Activated CD8-positive, alpha-beta memory T cell treated with anti-CD3 and anti-CD28 coated beads for 1 hour (primary cell): ENCODE results near the gene TRIM24.
"Not testable (repeated sequence)": the region's sequence is repeated elsewhere in the genome, so short reads cannot be mapped to it uniquely, and the experiment has no call there.

Source experiments
- DNase-seq, 2 donors: peaks; one replicate each; pipeline ENCODE4 v3.0.0-alpha.2; 2020; ENCODE audit warnings: low read depth in 1 of 2; ENCODE audit errors: extremely low read depth in 1 of 2

TRIM24 gene

DNA sequence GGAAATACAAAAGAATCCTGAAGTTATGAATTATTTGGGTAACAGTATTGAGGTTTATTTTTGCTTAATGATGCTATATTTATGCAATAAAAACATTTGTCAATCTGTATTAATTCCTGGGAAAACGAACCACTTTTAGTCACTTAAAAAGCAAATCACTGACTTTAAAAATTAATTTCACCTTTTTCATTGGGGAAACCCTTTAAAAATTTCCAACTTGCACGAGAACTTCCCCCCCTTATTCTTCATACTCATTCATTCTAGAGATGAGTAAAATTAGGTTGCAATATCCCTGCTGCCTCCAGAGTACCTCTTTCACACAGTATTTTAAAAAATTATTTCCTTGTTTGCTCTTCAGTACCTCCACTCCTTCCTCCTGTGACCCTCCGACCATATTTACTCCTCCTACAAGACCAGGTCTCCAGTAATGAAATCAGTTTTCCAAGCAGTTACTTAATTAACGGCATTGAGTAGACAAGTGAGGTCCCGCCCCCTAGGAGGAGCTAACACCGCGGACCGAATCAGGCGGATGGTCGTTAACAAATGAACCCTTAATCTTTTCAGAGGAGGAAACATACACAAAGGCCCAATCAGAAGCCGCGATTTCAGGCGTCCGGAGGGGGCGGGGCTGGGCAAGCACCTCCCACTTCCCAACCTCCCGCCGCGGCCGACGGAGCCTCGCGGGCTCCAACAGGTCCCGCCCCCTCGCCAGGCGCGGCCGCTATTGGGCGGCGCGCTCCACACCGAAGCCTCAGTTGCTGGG lies 465 bp upstream of the TRIM24 start:
- DNase-seq, result peak; percentile 93 to 95

GRCh38 chr7:138460649-138461607 lies 869 bp downstream of the TRIM24 start:
- DNase-seq, result peak; percentile 7 to 49

- not testable (repeated sequence) for DNase-seq
Measured at GRCh38 chr7:138463291-138463618, 3.2 kb downstream of the TRIM24 start.

DNA sequence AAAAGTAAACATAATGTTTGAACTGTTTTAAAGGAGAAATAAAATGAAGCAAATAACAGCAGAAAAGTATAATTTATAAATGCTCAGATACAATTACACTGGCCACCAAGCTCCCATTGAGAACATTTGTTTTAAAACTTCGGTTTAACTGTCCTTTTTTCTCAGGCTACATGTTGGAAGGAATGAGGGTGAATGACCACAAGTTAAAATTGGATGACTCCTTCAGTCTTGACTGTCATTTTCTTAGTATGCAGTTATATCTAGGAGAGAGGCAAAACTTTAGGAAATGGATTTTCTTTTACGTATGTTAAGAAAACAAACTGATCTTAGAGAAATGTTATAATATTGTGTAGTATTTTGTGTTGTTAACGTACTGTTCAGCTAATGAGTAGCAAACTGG lies 5.0 kb downstream of the TRIM24 start:
- no peak for DNase-seq

DNA sequence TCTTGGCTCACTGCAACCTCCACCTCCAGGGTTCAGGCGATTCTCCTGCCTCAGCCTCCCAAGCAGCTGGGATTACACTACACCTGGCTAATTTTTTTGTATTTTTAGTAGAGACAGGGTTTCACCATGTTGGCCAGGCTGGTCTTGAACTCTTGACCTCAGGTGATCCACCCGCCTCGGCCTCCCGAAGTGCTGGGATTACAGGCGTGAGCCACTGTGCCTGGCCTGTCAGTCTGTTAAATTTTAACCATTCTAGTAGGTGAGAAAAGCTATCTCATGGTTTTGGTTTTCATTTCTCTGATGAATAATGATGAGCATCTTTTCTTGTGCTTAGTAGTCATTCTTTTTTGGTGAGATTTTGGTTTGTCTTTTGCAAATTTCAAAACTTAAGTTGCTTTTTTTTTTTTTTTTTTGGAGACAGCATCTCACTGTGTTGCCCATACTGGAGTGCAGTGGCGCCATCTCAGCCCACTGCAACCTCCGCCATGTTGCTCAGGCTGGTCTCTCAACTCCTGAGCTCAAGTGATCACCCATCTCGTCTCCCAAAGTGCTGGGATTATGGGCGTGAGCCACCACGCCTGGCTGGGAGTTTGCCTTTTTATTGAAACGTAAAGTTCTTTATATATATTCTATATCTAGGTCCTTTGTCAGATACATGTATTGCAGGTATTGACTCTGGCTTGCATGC lies 6.2 kb downstream of the TRIM24 start:
- not testable (repeated sequence) for DNase-seq

DNA sequence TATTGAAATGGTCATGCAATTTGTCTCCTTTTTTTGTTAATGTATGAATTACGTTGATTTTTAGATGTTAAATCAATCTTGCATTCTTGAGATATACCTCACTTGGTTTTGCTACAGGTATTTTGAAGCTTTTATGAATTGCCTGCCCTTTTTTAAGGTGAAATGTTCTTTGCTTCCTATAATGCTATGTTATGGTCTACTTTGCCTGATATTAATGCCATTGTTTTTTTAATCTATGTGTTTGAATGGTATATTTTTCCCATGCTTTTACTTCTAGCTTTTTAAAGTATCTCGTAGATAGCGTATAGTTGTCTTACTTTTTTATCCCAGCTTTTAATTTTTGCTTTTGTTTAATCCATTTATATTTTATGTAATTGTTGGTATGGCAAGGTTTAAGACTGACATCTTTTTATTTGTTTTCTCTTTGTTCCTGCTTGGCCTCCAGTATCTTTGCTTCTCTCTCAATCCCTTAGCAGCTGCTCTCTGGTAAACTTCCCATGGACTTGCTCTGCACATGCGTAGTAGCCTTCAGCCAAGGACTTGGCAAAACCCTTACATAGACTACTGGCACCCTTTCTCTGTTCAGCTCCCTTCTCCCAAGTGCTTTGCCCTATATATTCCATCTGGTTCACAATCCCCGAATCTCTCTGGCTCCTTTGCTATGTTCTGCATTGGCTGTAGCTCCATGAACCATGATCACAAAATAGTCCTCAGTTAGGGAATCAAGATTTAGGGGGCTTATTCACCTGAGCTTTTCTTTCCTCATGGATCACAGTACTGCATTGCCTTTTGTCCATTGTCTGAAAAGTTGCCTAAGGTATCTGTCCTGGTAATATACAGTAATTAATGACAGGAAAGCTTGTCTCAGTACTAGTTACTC lies 8.4 kb downstream of the TRIM24 start:
- no peak for DNase-seq

DNA sequence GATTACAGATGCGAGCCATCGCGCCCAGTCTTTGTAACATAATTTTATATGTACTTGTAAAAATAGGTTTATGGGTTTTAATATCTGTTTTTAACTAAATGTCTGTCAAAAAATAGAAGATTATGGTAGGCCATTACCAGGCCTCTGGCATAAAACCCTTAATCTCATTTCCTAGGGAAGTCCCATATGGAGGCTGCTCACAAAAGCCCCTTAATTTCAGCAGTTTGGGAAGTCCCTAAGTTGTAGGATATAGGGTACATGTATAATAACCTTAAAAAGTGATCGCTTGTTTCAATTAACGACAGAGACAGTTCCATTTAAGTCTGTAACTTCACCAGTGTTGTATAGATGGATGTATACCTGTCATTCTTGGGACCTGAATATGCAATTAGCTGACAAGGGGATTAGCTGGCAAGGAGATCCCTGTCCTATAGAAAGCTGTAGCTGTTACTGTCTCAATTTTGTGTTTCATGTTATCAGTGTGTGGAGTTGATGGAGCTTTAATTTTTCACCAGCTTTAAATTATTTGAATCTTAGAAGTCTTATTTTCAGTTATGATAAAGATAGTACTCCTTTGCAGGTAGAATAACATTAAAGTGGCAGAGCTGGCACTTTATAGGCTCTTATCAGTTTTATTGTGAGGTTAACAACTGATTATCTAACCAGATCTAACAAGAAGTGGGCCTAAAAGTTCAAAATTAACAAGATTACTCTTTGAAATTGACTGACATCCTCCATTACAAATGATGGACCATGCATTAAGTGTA lies 10.5 kb downstream of the TRIM24 start:
- DNase-seq, result no peak

GRCh38 chr7:138472292-138473079 lies 12.4 kb downstream of the TRIM24 start:
- no peak for DNase-seq

- DNase-seq, result no peak
Measured at GRCh38 chr7:138475377-138475776, 15.3 kb downstream of the TRIM24 start.

DNA sequence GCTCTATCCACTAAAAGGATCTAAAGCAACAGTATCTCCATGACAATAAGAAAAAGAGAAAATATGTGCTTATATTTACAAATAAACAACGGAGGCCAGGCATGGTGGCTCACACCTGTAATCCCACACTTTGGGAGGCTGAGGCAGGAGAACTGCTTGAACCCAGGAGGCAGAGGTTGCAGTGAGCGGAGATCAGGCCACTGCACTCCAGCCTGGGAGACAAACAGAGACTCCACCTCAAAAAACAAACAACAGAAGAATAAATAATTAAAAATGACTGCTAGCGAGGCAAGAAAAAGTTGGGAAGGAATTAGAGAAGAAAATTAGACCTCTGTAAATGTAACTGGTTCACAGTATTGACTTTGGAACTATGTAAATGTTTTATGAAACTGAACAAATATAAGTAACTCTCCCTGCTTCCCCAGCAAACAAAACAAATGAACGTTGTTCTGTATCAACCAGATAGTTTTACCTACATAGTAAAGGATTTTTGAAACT lies 17.1 kb downstream of the TRIM24 start:
- no peak for DNase-seq

- no peak for DNase-seq
Measured at GRCh38 chr7:138477581-138477980, 17.5 kb downstream of the TRIM24 start.

DNA sequence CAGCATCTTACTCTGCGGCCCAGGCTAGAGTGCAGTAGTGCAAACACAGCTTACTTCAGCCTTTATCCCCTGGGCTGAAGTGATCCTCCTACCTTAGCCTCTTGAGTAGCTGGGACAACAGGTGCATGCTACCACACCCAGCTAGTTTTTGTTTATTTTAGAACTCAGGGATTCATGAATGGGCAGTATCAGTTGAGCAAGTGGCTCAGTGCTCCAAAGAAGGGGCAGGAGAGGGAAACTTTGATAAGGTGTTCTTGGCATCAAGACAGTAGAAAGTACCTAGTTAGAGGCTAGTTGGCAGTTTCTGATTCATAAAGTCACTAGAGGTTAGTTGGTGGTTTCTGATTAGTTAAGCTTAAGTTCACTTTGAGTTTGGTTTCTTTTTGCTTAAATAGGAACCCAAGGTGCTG lies 18.4 kb downstream of the TRIM24 start:
- DNase-seq, result no peak

DNA sequence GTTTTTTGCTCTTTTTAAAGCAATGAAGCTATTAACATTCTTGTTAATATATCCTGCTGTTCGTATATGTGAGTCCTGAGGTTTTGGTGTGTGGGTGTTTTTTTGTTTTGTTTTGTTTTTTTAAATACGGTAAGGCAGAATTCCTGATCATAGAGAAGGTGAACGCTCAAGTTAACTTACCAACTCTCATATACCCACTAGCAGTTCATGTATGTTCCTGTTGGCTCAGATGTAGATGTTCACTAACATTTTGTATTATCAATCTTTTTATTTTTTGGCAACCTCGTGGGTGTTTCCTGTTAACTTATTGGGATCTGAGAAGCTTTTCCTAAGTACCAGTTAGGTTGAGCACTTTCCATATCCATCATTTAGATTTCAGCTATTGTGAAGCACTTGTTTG lies 20.5 kb downstream of the TRIM24 start:
- DNase-seq, result no peak

GRCh38 chr7:138481447-138482380 lies 21.7 kb downstream of the TRIM24 start:
- DNase-seq, result no peak

DNA sequence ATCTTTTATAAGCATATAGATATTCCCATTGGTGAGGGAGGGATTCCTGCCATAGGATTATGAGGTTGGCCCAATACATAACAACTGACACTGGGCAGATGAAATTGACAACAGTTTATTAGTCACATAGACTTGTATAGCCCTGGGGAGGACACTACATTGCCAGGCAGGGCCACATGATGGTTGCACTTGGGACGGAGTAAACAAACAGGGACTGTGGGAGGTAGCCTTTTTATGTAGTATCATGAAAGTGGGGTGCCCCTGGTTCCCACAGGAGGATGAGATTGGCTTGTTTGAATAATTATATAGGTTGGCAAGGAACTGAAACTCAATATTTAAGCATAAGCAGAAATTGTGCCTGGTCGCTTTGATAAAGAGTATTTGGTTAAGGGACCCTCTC lies 23.5 kb downstream of the TRIM24 start:
- no peak for DNase-seq

- not testable (repeated sequence) for DNase-seq
Measured at GRCh38 chr7:138485508-138485907, 25.4 kb downstream of the TRIM24 start.

- DNase-seq, result not testable (repeated sequence)
Measured at GRCh38 chr7:138489139-138489538, 29.1 kb downstream of the TRIM24 start.
